ENCODE measurements around the gene TYSND1.
"Not testable (repeated sequence)": the region's sequence is repeated elsewhere in the genome, so short reads cannot be mapped to it uniquely, and the experiment has no call there.

TYSND1 gene

GRCh38 chr10:70124918-70125317 lies 21.6 kb downstream of the TYSND1 start:
- no peak overlapping the region for H3K27ac ChIP-seq
- no peaks in the 10 kb centered on the region for H3K27me3 ChIP-seq (ENCODE audit: insufficient read depth, low read depth)
- H4K20me1 ChIP-seq (ENCODE audit: insufficient read depth) = no peaks in the 10 kb centered on the region
- H3K4me1 ChIP-seq (ENCODE audit: low read depth, poor library complexity, severe bottlenecking) = peaks cover 8% of the 10 kb centered on the region
- no peaks in the 10 kb centered on the region for H3K36me3 ChIP-seq (ENCODE audit: insufficient read depth)
- peaks cover 5% of the 10 kb centered on the region; the same call in 1 of the 2 replicates for H3K79me2 ChIP-seq (ENCODE audit: insufficient read depth, low read depth)
- no peak overlapping the region for H3K9ac ChIP-seq
- H3K4me3 ChIP-seq (IDR thresholded peaks at IDR 0.05; ENCODE audit: insufficient read depth, low read depth, low read length) = no peak overlapping the region
- no peak overlapping the region for H2AFZ ChIP-seq (ENCODE audit: low read depth)
- no peak for TF ChIP-seq CTCF (conservative IDR thresholded peaks at IDR 0.05; ENCODE audit: low read depth, low read length)
- H3K4me2 ChIP-seq = no peak overlapping the region

- H3K9ac ChIP-seq = no peak overlapping the region
- no peak overlapping the region for H3K27ac ChIP-seq
- H2AFZ ChIP-seq (ENCODE audit: low read depth) = no peak overlapping the region
- H3K27me3 ChIP-seq (ENCODE audit: insufficient read depth, low read depth) = no peaks in the 10 kb centered on the region
- TF ChIP-seq CTCF (conservative IDR thresholded peaks at IDR 0.05; ENCODE audit: low read depth, low read length) = no peak
- H3K36me3 ChIP-seq (ENCODE audit: insufficient read depth) = no peaks in the 10 kb centered on the region
- H3K4me2 ChIP-seq = no peak overlapping the region
- H3K4me3 ChIP-seq (IDR thresholded peaks at IDR 0.05; ENCODE audit: insufficient read depth, low read depth, low read length) = no peak overlapping the region
- no peaks in the 10 kb centered on the region for H4K20me1 ChIP-seq (ENCODE audit: insufficient read depth)
- no peaks in the 10 kb centered on the region; the same call in 1 of the 2 replicates for H3K79me2 ChIP-seq (ENCODE audit: insufficient read depth, low read depth)
- peaks cover 8% of the 10 kb centered on the region for H3K4me1 ChIP-seq (ENCODE audit: low read depth, poor library complexity, severe bottlenecking)
Observed at GRCh38 chr10:70124415-70124814, 22.1 kb downstream of the TYSND1 start.

- Histone ChIP-seq H3K79me2 (ENCODE audit: insufficient read depth, low read depth) (no peaks in the 10 kb centered on the region), H2AFZ (ENCODE audit: low read depth) (no peak overlapping the region), H3K27me3 (ENCODE audit: insufficient read depth, low read depth) (no peaks in the 10 kb centered on the region), H3K4me1 (ENCODE audit: low read depth, poor library complexity, severe bottlenecking) (peaks cover 8% of the 10 kb centered on the region), H4K20me1 (ENCODE audit: insufficient read depth) (no peaks in the 10 kb centered on the region), H3K9ac (no peak overlapping the region), H3K36me3 (ENCODE audit: insufficient read depth) (no peaks in the 10 kb centered on the region), H3K4me3 (IDR thresholded peaks at IDR 0.05; ENCODE audit: insufficient read depth, low read depth, low read length) (no peak overlapping the region), H3K4me2 (no peak overlapping the region), H3K27ac (no peak overlapping the region)
- TF ChIP-seq CTCF (conservative IDR thresholded peaks at IDR 0.05; ENCODE audit: low read depth, low read length) = no peak
Observed at GRCh38 chr10:70123817-70124216, 22.7 kb downstream of the TYSND1 start.

- H3K4me2 ChIP-seq; H3K27me3 ChIP-seq (ENCODE audit: insufficient read depth, low read depth); H3K4me1 ChIP-seq (ENCODE audit: low read depth, poor library complexity, severe bottlenecking); H3K36me3 ChIP-seq (ENCODE audit: insufficient read depth); H4K20me1 ChIP-seq (ENCODE audit: insufficient read depth); H3K79me2 ChIP-seq (ENCODE audit: insufficient read depth, low read depth); H3K4me3 ChIP-seq (IDR thresholded peaks at IDR 0.05; ENCODE audit: insufficient read depth, low read depth, low read length); H3K27ac ChIP-seq; H3K9ac ChIP-seq; H2AFZ ChIP-seq (ENCODE audit: low read depth): not testable (repeated sequence)
Observed at GRCh38 chr10:70123166-70123565, 23.3 kb downstream of the TYSND1 start.

- Histone ChIP-seq H3K4me2 (no peak overlapping the region), H2AFZ (ENCODE audit: low read depth) (no peak overlapping the region), H3K4me3 (IDR thresholded peaks at IDR 0.05; ENCODE audit: insufficient read depth, low read depth, low read length) (no peak overlapping the region), H3K4me1 (ENCODE audit: low read depth, poor library complexity, severe bottlenecking) (peaks cover 8% of the 10 kb centered on the region), H4K20me1 (ENCODE audit: insufficient read depth) (no peaks in the 10 kb centered on the region), H3K36me3 (ENCODE audit: insufficient read depth) (no peaks in the 10 kb centered on the region), H3K27me3 (ENCODE audit: insufficient read depth, low read depth) (no peaks in the 10 kb centered on the region), H3K9ac (no peak overlapping the region), H3K79me2 (ENCODE audit: insufficient read depth, low read depth) (no peaks in the 10 kb centered on the region), H3K27ac (no peak overlapping the region)
- no peak for TF ChIP-seq CTCF (conservative IDR thresholded peaks at IDR 0.05; ENCODE audit: low read depth, low read length)
Observed at GRCh38 chr10:70122742-70123141, 23.8 kb downstream of the TYSND1 start.
